Measurements from ENCODE around the gene LDLRAD2. TPM values are rescaled to one million over a fixed set of nuclear protein-coding genes. Genes with fewer than 3 reads are reported as not detected.

The LDLRAD2 gene
- total RNA-seq, 1 experiment from 2014 or later: not detected

- Histone ChIP-seq H3K4me2 (ENCODE audit: low read length) (no peak overlapping the region), H3K27me3 (ENCODE audit: insufficient read depth, low read length) (no peaks in the 10 kb centered on the region), H3K9ac (ENCODE audit: low read length) (no peak overlapping the region), H3K4me3 (replicated peaks in 1 of 2; ENCODE audit: low read depth in 1 of 2, low read length in 2 of 2) (no peak overlapping the region), H3K79me2 (ENCODE audit: insufficient read depth, low read length) (no peaks in the 10 kb centered on the region), H3K36me3 (ENCODE audit: control insufficient read depth in 1 of 2, insufficient read depth in 2 of 2, low read length in 2 of 2) (no peaks in the 10 kb centered on the region; a peak in 1 of 4 replicates), H3K9me3 (ENCODE audit: control insufficient read depth in 1 of 2, insufficient read depth in 1 of 2, low read depth in 1 of 2, low read length in 2 of 2) (no peaks in the 10 kb centered on the region), H3K27ac (ENCODE audit: low read depth, low read length) (no peak overlapping the region), H3K4me1 (ENCODE audit: control insufficient read depth in 1 of 2, insufficient read depth in 2 of 2, low read length in 2 of 2) (no peaks in the 10 kb centered on the region), H3K9me2 (ENCODE audit: insufficient read depth) (no peaks in the 10 kb centered on the region), H2AFZ (ENCODE audit: low read depth, low read length, poor library complexity, severe bottlenecking) (no peak overlapping the region), H4K20me1 (ENCODE audit: insufficient read depth) (no peaks in the 10 kb centered on the region)
- intact Hi-C loops (cut with micrococcal nuclease): no loop called here
- TF ChIP-seq ZNF274 (IDR thresholded peaks at IDR 0.05; ENCODE audit: low read depth, low read length) (no peak), RAD21 (IDR thresholded peaks at IDR 0.05; ENCODE audit: low read depth) (no peak), FOSL1 (IDR thresholded peaks at IDR 0.05; ENCODE audit: low read depth) (no peak), EGR1 (IDR thresholded peaks at IDR 0.05; ENCODE audit: low read depth) (no peak), JUND (IDR thresholded peaks at IDR 0.05) (no peak), CTCF (IDR thresholded peaks at IDR 0.05 in 2 of 3, conservative IDR thresholded peaks at IDR 0.05 in 1 of 3; ENCODE audit: borderline replicate concordance in 1 of 3, insufficient read depth in 1 of 3, low read depth in 2 of 3, low read length in 2 of 3) (no peak), TCF7L2 (IDR thresholded peaks at IDR 0.05; ENCODE audit: borderline replicate concordance, extremely low read depth, insufficient read depth, insufficient read length) (no peak), SIN3A (IDR thresholded peaks at IDR 0.05; ENCODE audit: low read depth) (no peak), CEBPB (IDR thresholded peaks at IDR 0.05; ENCODE audit: low read depth) (no peak), ZBTB33 (IDR thresholded peaks at IDR 0.05; ENCODE audit: extremely low read depth, insufficient replicate concordance, low read length) (no peak), CBX3 (IDR thresholded peaks at IDR 0.05; ENCODE audit: low read depth) (no peak), ZFX (IDR thresholded peaks at IDR 0.05) (no peak), POLR2A (IDR thresholded peaks at IDR 0.05; ENCODE audit: borderline replicate concordance, extremely low read depth, insufficient read depth, insufficient read length) (no peak), YY1 (IDR thresholded peaks at IDR 0.05; ENCODE audit: extremely low read depth, insufficient replicate concordance, low read depth, low read length) (no peak)
- ChIA-PET CTCF (no interaction called here), RAD21 (ENCODE audit: low non-redundant PET in 1 of 2, low total read pairs in 2 of 2, uncharacterized antibody in 2 of 2, unreplicated experiment in 2 of 2) (no interaction called here), POLR2A (no interaction called here)
- DNase-seq (ENCODE audit: low read depth, low spot score) (no peak), ATAC-seq (no peak)
- no TSS peak for BruUV-seq (replicated peaks)
These were observed 15.1 kb downstream of the LDLRAD2 start for GRCh38 chr1:21827141-21827679.

All from HCT116 (cell line).